HG03342 (cell line): ENCODE data around the gene CAMSAP2.

ENCODE experiments used
- ATAC-seq: cut with Tn5 transposase; IDR thresholded peaks from one replicate; pipeline ENCODE4 v1.9.1; 2021; ENCODE audit warnings: mild to moderate bottlenecking, moderate library complexity; ENCODE audit not compliant: unreplicated experiment

CAMSAP2 gene

DNA sequence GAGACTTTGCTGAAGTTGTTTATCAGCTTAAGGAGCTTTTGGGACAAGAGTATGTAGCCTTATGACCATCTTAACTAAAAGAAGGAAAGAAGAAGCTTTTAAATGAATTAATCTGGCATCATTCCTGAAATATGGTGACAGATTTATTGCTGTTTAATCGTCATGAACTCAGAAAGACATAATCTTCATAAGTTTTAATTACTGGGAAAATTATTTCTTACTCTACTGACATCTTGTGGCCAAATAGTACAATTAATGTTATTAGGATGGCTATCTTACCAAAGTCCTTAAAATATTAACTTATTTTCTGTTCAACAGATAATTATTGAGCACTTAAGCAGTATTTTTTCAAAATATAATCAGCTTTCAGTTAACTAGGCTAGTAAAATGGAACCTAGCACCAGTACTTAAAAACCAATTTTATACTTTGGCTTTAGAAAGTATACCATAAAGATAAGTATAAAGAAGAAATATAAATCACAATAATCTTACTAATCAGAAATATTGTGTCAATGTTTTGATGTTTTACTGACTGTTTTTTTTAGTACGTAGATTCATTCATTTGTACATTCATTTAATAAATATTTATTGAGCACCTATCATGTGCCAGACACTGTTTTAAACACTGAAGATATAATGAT is 99.4 kb downstream of the CAMSAP2 start:
- ATAC-seq = no peak

DNA sequence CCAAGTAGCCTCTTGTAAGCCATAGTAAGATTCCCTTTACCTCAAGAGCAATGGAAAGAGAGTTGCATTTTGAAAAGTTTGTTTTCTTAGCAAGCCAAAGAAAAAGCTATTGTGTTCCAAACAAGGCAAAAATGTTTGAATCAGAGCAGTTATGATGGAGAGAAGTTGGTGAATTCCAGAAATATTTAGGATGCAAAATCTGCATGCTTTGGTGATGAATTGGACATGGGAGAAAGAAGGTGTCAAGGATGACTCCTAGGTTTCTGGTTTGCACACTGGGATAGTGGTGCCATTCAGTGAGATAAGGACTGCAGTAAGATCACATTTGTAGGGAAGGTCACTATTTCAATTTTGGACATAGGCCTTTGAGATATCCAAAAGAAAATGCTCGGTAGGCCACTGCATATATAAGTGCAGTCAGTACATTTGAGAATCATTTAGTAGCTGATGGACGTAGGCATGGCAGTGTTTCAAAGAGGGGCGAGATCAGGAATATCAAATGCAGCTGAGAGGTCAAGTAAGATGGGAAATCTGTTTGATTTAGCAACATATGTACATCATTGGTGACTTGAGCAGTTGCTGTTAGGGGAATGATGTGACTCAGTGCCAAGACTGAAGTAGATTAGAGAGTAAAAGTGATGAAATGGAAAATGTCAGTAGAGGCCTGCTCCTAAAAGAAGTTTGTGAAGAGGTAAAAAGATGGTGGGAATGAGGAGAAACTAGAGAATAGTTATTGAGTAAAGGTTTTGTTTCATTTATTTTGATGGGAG is 100.2 kb downstream of the CAMSAP2 start:
- no peak for ATAC-seq

DNA sequence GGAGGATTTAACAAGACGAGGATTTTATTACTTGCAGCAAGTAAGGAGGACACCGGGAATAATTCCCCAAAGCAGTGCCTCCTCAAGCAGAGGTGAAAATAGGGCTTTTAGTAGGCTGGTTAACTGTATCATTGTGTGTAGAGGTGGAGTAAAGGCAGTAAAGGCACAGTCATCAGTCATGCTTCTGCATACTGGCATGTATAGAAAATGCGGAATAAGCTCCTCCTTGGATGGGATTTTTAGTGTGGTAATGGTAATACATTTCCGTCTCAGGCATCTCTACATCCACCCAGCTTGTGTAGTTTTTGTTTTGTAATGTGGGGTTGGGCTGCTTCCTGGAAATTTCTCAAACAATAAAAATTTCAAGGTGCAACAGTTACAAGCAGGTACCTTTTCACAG is 106.7 kb downstream of the CAMSAP2 start:
- no peak for ATAC-seq

DNA sequence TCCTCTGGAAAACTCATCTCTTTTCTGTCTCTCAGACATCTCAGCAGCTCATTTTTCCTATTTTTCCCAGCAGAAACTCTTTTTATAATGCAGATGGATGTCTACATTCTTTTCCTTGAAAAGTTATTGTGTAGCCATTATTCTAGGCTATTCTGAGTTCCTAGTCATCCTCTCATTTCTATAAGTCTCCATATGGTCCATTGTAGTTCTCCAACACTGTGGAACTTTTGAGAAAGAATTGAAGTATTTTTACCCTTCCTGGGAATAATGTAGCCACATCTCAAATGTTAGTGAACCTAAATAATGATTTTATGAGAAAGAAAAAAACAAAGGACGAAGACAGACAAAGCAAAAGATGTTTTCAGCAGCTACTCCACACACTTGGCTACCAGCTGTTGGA is 107.7 kb downstream of the CAMSAP2 start:
- ATAC-seq = no peak

DNA sequence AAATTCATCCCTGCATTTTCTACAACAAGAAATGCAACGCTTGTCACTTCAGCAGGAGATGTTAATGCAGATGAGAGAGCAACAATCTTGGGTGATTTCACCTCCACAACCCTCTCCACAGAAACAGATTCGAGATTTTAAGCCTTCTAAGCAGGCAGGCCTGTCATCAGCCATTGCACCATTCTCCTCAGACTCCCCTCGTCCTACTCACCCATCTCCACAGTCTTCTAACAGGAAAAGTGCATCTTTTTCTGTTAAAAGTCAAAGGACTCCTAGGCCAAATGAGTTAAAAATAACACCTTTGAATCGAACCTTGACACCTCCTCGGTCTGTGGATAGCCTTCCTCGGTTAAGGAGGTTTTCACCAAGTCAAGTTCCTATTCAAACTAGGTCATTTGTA is 110.7 kb downstream of the CAMSAP2 start:
- no peak for ATAC-seq

DNA sequence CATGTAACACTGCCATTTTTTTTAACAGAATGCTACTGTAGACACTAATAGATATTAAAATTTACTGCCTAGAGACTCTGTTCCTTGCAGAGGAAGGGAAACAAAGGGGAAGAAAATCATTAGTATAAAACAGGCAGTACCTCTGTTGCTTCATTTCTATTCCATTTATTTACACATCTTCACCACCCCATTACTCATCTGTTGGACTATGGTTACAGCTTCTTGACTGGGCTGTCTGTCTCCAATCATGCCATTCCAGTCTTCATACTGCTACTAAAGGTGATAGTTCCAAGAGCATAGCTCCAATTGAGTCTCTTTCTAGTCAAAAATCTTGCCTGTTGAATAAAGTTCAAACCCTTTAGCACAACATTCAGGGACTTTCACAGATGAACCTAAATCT is 111.9 kb downstream of the CAMSAP2 start:
- no peak for ATAC-seq

DNA sequence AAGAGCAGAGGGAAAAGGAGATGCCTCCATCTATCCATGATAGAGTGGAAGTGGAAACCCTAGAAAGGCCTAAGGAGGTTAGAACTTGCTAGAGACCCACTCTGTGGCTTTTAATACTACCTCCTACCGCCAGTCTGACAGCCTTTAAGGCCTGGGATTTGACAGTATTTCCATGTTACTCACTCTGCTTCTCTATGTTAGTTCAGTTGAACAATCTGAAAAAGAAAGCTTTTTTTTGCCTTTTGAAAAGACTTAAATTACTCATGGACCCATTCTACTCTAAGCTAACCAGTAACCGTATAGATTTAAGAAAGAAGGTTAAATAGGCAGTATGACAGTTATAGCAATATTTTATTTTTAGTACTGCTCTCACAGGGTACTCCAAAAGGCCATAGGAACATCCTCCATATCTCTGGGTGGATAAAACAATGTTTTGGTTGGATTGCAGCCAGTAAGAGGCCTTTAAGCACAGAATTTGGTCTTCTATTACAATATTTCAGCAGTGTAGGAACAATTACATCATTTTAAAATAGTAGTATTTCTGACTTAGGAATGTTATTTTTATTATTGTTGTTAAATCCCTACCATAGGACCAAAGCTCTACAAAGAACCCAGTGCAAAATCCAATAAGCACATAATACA is 118.1 kb downstream of the CAMSAP2 start:
- ATAC-seq = no peak

DNA sequence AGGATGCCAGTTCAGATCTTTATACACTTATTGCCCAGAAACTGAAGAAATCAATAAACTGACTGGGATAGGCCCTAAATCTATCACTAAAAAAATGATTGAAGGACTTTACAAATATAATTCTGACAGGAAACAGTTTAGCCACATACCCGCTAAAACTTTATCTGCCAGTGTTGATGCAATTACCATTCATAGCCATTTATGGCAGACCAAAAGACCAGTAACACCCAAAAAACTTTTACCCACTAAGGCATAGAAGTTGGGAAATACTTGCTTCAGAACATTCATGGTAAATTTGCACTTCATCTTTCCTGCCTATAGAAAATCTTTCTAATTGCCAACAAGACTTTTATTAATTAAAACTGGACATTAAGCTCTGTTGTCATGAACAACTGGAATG is 119.1 kb downstream of the CAMSAP2 start:
- no peak for ATAC-seq

DNA sequence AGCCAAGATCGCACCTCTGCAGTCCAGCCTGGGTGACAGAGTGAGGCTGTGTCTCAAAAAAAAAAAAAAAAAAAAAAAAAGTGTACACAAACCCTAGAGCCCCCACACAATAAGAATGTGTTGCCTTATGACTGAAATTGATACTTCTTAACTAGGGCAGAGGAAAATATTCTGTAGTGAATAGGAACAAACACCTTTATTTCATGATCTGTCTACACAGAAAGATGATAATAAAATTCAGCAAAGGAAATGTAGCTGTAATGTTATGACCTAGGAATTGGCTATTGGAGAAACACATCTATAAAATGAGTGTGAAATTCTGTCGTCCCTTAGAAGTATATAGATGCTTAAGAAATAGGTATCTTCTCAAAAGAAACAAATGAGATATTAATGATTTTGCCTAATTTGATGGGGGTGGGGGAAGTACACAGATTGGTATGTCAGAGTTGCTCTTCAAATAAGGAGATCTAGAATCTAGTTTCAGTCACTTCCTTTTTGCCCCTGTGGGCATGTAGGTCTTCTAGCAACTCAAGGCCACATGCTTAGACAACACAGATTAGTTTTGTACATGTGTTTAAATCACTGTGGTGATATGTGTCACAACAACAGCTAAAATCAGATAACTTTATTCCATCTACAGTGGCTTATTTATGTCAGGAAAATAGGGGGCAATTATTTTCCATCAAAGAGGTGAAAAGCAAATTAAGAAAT is 123.4 kb downstream of the CAMSAP2 start:
- ATAC-seq = no peak

DNA sequence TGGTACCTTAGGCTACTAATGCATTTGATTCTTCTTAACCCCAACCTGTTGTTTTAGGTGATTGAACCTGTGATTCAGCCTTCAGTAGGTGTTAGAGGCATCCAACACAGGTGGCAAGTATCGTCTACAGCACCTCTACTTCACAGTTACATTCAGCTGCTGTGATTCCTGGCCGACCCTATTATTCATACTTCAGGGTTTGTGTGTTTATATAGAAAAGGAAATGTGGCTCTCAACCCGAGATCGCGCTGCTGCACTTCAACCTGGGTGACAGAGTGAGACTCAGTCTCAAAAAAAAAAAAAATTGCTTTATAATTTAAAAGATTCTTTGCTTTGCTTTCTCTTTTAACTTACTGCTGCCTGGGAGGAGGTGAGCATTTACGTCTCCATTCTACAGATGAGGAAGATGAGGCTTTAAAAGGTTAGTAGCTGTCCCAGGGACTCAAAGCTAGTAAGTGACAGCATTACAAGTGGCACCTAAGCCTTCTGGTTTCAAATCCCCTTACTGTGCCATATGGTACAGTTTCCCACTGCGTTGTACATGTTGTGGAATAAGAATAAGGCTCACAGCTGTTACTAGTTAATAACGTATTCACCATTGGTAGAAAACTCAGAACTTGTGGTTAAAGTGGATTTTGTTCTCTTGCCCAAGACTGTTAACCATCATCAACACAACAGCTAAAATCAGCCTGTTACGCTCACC is 124.2 kb downstream of the CAMSAP2 start:
- ATAC-seq = no peak

DNA sequence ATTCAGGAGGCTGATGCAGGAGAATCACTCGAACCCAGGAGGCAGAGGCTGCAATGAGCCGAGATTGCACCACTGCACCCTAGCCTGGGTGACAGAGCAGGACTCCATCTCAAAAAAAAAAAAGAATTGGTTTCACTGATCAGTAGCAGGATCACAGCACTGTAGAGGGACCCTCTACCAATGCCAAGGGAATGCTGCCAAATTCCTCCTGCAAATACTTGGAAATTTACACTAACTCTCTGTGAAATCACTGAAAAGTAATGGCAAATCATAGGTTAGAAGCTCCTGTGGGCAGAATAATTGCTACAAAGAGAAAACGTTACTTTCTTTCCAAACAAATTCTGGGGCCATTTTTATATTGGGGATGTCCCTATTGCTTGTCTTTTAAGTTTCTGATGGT is 127.4 kb downstream of the CAMSAP2 start:
- no peak for ATAC-seq

DNA sequence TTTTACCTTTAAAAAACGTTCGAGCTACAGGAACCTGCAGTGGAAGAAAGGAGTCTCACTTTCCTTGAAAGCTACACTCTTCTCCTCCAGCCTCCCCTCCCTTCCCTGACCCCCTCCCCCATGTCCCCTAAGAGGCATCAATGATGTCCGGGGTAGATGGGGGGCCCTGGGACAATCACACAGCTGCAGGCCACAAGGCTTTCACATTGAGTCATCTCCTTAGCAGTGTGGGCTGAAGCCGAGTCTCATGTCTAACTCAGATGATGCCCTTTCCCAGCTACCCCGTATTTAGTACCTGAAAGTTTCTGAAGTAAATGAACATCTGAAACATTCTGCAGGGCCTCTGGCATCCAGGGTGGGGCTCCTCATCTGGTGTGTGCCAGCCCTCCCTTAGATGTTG is 127.8 kb downstream of the CAMSAP2 start:
- ATAC-seq = peak; percentile 87

DNA sequence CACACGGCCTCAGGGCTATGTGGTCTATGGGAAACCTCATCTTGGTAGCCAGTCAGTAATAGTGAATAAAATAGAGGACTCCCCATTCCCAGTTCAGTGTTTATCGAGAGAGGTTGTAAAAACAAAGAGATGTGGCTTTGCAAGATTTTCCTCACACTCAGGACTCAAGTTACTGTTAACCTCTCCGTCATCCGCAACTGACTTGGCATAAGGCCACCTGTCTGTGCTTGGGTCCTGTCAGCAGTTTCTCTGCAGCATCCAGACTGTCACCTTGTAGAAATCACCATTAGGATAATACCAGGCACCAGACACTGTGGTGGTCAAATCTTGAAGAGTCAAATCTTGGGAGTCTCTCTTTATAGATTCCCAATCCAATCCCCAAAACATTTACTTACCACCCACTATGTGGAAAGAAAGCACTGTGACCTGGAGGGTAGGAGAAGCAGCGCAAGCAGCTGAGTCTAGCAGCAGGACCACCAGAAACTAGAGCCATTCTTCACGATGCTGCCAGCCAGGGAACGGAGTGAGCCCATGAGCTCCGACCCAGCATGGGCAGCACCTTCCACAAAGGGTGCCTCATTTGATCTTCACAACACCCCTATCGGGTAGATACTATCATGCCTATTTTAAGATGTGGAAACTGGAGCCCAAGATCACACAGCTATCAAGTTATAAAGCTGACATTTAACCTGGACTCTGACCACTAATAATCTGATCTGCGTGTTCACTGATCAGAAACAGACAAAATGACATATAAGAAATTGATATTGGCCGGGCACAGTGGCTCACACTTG is 128.5 kb downstream of the CAMSAP2 start:
- ATAC-seq = peak; percentile 4

DNA sequence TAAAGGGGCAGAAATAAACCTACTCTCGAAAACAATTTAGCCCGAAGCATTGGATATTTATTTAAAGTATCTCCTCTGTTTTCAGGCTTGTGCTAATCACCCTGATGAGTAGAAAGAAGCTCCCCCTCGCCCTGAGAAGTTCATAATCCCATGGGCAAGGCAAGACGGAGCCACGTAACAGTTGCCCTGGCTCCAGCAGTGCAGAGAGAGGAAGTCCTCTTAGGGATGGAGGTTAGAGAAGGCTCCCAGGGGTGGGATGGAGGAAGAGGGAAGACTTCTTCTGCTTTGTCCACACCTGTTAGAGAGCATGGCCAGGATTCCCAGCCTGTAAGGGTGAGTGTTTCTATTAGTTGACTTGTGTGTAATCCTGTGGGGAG is 130.7 kb downstream of the CAMSAP2 start:
- ATAC-seq = no peak

DNA sequence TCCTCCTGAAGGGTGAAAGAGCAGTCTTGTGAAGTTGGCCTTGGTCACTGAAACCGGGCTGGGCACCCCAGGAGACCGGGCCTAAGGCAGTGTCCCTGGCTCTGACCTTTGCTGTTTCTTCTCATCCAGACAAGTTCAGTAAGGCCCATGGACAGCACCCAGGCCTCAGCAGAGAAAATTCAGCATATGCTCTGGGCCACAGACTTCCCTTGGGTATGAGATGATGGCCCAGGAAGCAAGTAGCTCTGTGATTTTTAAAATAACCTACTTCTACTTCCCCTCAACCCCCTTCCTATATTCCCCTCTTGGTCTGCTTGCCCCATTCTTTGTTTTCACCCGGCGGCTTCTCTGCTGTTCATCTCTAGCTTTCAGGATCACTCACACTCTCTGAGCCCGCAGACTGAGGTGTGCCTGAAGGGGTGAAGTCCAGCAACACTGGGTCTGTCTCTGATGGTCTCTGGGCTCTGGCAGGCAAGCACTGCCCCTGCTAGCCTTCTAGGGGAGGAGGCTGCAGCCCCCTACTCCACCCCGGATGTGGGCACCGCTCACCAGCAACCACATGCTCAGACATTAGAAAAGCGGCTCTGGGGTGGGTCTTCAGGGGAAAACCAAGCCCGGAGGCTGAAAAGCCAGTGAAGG is 131.2 kb downstream of the CAMSAP2 start:
- ATAC-seq = peak; percentile 43

DNA sequence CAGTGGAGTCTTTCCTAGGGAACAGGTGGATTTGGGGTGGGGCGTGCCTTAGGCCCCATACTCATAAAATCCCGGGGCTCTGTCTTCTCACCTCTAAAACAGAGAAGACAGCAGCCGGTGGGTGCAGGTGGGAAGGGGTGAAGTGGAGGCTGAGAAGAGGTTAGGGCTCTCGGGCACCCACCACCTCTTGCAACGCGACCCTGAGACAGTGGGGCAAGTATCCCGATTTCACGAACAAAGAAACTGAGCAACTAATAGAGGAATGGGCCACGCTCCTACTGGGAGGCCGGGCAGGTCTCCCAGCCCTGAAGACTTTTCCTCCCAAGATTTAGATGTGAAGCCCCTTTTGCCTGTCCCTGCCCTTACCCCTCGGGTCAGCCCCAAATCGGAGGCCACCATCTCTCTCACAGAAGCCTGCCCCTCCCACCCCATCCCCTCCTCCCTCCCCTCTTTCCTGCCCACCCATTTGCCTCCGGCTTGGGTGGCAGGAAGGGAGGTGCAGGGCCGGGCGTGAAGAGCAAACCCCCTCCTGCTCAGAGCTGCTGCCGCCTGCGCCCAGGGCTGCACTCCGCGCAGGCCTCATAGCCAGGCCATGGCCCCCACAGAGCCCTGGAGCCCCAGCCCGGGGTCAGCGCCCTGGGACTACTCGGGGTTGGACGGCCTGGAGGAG is 133.9 kb downstream of the CAMSAP2 start, which contains the start of gene GPR25:
Gene GPR25 (plus strand): TSS at position 536 of the 670 bp plus-strand sequence. CDS start 57 bp downstream, at position 593.
- no peak for ATAC-seq

DNA sequence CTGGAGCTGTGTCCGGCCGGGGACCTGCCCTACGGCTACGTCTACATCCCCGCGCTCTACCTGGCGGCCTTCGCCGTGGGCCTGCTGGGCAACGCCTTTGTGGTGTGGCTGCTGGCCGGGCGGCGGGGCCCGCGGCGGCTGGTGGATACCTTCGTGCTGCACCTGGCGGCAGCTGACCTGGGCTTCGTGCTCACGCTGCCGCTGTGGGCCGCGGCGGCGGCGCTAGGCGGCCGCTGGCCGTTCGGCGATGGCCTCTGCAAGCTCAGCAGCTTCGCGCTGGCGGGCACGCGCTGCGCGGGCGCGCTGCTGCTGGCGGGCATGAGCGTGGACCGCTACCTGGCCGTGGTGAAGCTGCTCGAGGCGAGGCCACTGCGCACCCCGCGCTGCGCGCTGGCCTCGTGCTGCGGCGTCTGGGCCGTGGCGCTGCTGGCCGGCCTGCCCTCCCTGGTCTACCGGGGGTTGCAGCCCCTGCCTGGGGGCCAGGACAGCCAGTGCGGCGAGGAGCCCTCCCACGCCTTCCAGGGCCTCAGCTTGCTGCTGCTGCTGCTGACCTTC is 134.5 kb downstream of the CAMSAP2 start:
- no peak for ATAC-seq

DNA sequence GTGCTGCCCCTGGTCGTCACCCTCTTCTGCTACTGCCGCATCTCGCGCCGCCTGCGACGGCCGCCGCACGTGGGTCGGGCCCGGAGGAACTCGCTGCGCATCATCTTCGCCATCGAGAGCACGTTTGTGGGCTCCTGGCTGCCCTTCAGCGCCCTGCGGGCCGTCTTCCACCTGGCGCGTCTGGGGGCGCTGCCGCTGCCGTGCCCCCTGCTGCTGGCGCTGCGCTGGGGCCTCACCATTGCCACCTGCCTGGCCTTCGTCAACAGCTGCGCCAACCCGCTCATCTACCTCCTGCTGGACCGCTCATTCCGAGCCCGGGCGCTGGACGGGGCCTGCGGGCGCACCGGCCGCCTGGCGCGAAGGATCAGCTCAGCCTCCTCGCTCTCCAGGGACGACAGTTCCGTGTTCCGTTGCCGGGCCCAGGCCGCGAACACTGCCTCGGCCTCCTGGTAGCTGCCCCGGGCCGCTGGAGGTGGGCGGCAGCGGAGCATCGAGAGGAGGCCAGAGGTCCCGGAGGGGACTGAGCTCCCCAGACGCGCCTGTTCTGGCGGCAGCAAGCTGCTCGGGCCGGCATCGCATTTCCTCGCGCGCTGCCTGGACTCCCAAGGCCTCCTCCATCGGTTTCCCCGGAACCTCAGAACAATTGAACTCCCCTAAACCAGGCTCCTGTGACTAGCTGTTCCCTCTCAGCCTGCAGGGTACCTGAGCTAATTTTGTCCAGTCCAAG is 135.1 kb downstream of the CAMSAP2 start:
- no peak for ATAC-seq
